M059J (cell line): ENCODE data around the gene UPF2. TPM values are rescaled to one million over a fixed set of nuclear protein-coding genes. Genes with fewer than 3 reads are reported as not detected.

Experiments
- DNase-seq: peaks from one replicate; pipeline ENCODE4 v3.0.0-alpha.2; 2012; ENCODE audit warnings: low read depth
- total RNA-seq: library from RNA; depleted of rRNA; stranded (reverse); fragments of >200 nt; shearing (Covaris generic); gene quantifications from 2 replicates; pipeline ENCODE4 v1.2.3, GENCODE V29; 2014

The UPF2 gene
- total RNA-seq, 1 experiment from 2014 or later: 11.2 TPM

DNA sequence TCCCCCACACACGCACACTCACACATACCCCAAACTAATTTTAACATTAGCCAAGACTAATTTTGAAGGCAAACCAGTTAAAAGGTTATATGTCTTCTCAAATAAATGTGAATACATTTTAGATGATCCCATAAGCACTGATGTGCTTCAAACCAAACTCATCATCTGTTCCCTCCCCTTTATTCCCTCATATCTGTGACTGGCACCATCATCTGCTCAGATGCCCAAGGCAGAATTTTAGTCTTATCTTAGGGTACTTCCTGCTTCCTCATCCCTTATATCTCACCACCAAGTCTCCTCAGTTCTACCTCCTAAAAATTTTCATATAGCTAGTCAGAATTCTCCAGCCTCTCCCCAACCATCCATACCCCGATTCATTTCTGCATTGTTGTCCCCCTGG, 80.4 kb downstream of the UPF2 start:
- DNase-seq: no peak

DNA sequence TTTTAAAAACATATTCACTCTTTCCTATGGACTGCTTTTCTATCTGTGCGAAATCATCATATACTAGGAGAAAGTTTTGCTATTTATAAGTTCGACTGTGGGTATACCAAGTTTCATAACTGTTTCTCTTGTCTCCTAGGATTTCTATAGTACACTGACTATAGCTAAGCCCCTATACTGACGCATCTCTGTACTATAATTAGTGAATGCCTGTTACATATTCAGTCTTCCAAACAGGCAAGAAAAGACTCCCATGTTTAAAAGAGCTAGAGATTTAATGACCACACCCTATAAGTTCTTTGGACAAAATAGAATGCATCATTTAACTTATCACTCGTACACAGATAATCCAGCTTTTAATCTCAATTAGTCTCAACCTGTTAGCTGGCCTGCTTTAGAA, 80.8 kb downstream of the UPF2 start:
- DNase-seq: no peak

DNA sequence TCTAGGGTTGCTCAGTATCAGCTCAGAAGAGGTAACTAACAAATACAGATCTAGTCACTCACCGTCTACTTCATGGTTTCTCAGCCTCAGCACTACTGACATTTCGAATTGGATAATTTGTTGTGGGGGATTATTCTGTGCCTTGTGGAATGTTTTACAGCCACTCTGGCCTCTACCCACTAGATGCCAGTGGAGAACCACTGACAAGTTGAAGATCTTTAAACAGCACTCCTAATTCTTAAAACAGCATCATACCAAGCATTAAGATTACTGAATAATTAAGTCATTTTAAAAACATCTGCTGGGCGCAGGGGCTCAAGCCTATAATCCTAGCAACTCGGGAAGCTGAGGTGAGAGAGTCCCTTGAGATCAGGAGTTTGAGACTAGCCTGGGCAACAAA, 82.6 kb downstream of the UPF2 start:
- no peak for DNase-seq

DNA sequence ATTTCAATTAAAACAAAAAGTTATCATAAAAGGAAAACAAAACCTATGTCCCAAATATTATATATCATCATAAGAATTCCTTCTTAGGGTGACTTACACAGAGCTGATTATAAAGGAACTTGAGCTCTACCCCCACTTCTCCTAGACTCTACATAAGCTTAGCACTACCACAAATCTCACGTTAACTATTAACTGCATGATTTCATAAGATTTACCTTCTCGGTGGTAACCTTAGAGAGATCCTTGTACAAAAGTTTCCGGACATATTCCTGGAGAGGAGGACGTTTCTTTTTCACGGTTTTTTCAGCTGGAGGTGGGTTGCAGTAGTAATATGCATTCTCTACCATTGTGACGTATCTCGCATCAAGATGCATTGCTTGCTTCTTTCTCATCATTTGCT, 83.7 kb downstream of the UPF2 start:
- no peak for DNase-seq

DNA sequence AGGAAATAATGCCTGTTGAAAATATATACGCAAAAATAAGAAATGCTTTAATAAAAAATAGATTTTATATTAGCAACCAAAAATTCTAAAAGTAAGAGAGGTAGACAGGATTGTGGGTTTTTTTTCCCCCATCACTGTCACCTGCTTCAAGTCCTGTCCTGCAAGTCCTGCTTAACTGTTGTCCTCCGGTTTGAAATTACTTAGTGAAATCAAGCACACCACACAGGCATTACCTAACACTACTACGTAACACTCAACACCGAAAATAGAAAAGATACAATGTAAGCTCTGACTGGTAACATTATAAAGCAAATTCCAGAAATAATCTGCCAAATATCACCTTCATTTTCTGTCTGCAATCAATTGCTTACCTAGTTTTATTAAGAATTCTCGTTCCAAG, 90.9 kb downstream of the UPF2 start:
- no peak for DNase-seq

DNA sequence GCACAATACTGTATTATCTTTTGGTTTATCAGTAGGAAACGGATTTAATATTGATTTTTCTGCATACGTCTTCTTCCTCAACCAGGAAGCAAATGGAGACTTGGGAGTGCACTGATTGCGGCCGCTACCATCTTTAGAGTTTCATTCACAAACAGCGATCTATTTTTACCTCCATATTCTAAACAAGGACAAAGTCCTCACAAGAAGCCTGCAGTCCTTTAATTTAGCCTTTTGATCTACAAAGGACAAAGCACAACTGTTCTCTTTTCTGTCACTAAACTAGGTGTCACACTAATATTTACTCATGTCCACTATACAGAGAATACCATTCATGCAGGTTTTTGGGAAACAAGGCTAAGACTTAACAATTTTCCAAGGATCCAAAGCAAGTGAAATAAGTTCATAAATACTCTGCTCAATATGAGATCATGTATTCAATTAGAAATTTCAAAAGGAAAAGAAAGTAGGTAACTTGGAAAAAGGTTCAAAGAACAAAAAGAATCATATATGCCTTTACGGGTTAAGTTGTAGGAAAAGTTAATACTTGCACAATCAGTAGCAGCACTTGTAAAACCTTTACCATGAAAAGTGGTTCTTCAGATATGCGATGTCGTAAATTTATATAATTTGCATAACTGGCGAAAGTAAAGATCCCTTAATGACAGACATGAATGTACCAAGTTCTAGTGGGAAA, 92.1 kb downstream of the UPF2 start:
- no peak for DNase-seq

DNA sequence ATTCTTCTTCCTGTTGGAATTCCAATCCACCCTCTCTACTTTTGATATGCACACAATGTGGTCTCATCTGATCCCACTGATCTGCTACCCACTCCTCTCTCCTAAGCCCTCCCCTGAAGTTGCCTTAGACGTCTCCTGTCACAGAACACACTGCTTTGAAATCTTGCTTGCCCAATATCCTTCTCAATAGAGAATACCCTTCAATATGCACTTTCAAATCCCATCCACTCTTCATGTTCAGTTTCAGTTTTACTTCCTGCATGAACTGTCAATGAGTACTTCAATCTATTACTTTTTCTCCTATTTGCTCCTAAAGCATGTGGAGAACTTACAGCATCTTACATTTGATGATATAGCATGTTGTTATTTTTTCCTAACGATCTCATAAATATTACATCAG, 93.5 kb downstream of the UPF2 start:
- no peak for DNase-seq

DNA sequence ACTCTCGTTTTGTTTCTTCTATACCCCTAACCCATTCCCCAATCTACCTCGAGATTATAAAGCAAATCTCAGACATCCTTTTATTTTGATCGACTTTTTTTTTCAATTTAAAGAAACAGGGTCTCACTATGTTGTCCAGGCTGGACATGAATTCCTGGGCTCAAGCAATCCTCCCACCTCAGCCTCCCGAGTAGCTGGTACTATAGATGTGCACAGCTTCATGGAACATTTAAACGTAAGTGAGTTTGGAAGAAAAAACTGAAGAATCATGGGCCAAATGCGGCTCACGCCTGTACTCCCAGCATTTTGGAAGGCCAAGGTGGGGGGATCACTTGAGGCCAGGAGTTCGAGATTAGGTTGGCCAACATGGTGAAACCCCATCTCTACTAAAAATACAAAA, 96.0 kb downstream of the UPF2 start:
- DNase-seq: no peak

DNA sequence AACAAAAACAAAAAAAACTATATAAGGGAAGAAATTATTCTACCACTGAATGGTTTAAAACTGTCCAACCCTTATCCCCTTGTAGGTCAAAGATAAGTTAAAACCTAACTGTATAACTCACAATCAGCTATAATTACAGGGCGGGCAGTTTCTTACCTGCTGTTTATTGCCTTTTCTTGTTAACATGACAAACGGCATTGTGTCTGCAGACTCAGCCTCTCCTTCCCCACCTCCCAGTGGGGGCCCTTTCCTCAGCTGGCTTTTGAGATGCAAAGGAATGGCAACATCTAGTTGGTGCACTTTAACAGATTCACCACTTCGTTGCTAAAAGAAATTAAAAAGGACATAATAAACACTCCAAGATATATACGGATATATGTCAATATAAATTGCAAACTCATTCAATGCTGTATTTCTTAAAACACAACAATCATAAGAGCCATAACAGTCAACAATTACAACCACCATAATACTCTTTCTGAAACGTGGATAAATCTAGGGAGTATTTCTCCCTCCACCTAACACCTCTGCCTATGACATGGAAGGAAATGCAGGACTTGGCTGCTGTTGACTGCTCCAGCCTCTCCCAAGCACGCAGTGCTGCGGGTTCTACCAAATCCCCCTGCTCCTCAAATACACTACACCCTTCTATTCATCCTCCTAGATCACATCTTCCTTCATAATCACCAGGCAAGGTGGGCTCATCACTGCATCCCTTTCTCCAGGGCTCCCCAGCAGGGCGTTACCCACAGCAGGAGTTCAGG, 106.0 kb downstream of the UPF2 start:
- no peak for DNase-seq

DNA sequence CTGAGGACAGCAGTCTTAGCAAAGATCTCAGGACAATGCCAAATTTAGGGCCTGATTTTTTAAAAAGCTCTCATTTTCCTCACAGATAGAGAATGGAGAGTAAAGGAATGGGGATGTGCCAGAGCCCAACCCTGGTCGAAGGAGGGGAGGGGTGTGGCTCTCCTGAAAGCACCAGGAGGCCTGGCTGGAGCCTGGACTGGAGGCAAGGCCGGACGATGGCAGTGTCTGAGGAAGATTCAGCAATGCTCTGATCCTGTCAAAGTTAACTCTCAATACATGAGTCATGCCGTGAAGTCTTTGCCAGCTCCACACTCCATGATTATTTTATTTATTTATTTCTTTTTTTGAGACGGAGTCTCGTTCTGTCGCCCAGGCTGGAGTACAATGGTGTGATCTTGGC, 108.3 kb downstream of the UPF2 start:
- no peak for DNase-seq

DNA sequence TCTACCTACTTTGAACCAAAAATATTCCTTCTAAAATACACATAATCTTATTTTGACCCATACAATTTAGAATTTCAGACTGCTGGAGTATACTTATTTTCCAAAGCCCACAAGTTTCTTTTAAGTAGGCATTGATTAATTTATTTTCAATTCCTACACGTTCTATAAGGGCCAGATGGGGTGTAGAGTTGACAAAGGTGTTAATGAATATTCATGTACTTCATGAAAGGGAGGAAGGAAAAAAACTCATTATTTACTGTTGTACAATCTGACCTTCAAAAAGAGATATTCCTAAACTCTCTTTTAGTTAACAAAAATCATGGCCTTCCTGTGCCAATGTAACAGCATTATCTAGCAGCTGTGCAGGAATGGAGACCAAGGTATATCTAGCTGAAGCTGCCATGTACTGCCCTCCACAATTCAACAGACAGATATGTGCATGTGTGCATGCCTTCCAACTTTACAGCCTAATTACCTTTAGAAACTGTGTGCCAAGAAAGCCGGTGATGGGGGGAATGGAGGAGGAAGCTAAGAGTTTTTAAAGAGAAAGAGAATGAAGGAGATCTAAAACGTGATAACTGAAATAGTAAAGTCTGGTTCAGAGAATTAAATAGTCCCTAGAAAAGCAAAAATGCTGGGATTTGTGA, 108.9 kb downstream of the UPF2 start:
- no peak for DNase-seq

DNA sequence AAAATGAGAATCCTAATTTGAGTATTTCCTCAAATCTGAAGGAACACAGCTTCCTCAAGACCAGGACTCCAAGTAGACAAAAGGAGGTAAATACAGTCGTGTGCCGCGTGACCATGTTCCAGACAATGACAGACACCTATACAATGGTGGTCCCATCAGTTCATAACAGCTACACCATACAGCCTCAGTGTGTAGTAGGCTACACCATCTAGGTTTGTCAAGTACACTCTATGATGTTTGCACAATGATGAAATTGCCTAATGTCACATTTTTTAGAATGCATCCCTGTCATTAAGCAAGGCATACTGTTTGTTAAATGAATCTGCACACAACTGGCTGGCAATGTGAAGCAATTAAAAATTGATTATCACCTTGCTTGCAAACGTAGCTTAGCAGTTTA, 111.6 kb downstream of the UPF2 start:
- DNase-seq: no peak

DNA sequence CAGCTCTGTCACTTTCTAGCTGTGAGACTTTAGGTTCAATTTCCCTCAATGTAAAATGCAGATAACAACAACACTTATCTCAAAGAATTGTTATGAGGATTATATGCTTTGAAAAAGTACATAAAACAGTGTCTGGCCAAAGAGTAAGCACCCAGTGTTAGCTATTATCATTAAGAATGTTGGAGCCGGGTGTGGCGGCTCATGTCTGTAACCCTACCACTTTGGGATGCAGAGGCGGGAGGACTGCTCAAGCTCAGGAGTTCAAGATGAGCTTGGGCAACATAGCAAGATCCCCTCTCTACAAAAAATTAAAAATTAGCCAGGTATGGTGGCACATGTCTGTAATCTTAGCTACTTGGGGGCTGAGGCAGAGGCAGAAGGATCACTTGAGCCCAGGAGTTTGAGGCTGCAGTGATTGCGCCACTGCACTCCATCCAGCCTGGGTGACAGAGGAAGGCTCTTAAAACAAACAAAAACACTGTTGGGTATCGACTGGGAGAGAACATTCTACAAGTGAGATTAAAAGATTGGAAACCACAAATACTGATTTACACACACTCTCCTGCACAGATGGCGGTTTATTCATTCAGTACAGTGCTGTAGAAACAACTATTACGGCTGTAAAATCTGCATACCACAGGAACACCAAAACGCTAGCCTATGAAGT, 112.2 kb downstream of the UPF2 start:
- no peak for DNase-seq

DNA sequence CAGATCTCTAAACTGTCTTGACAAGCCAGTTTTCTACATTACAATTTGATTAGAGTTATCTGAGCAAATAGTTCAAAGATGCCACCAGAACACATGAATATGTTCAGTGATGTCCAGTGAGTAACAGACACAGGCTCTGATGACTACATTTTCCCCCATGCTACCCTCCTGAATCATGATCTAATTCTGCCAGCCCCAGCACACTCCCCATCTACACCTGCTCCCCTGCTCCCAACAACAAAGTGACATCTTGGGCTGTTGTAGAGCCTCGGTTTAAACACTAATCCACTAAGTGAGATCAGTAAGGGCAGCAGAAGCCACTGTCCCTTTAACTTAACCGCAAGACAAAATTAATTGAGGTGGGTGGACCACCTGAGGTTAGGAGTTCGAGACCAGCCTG, 114.9 kb downstream of the UPF2 start:
- DNase-seq: no peak

DNA sequence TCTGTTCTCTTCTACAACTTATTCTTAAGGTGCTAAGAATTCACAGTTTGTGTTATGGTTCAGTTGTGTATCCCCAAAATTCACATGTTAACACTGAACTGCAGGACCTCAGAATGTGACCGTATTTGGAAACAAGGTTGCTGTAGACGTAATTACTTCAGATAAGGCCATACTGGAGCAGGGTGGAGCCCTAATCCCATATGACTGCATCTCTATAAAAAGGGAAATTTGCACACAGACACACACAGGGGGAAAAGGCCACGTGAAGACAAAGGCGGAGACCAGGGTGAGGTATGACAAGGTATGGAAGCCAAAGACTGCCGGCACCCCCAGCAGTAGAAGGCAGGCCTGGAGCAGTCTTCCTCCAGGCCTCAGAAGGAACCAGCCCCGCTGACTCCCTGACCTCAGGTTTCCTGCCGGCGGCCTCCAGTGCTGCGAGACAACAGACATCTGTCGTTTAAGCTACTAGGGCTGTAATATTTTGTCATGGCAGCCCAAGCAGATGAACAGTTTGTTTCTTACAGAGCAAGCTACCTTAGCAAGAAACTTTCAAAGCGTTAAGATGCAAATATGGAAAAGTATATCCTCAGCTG, 120.7 kb downstream of the UPF2 start:
- no peak for DNase-seq

DNA sequence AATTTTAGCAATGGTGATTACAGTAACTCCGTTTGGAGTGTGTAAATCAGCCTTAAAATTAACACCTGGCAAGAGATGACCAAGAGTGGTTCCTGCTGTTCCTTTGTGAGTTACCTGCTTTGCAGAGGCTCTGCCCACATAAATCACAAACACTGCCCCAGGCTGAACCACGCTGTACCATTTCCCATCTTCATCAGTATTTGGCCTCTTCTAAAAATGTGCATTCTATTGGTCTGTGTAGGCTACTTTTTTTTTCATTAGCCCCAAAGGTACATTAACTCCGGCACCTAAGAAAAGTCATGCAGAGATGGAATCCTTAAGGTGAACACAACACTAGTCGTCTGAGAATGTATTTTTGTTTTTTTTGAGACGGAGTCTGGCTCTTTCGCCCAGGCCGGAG, 123.3 kb downstream of the UPF2 start:
- DNase-seq: no peak

DNA sequence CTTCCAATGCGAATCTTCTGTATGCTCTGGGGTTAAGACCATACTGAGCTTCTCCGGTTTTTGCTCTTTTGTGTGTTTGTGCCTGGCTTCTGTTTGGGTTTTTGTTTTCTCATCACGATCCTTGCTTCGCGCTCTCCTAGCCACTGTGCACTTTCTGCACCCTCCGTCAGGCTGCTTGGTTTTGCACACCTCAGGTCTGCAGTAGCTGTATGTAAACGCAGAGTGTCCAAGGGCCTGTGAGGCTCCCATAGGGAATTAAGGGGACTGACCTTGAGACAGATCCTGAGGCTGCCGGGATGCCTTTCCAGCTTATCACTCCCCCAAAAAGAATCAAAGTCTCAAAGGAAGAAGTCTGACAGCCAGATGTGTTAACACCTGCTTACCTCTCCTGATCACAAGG, 124.2 kb downstream of the UPF2 start:
- no peak for DNase-seq

DNA sequence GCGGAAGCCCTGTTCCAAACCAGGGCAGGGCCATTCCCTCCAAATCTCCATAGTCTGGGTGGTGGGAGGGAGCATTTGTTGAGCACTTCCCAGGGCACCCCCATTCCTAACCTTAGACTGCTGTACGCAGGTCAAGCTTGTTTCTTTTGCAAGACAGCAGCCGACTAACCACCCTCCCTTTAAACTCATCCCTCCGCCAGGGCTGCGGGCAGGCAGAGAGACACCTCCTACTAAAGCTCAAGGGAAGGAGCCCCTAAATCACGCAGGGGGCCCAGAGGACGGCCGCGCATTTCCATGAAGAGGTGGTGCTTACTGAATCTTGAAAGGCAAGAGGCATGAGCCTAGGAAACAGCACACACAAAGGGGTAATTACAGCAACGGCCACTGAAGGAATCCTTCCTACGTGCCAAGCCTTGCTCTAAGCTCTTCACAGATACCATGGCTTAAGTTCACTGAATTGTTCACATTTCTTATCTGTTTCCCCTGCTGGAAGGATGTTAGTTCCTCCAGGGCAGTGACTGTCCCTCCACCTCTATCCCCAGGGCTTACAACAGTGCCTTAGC, 129.4 kb downstream of the UPF2 start:
- DNase-seq: no peak

DNA sequence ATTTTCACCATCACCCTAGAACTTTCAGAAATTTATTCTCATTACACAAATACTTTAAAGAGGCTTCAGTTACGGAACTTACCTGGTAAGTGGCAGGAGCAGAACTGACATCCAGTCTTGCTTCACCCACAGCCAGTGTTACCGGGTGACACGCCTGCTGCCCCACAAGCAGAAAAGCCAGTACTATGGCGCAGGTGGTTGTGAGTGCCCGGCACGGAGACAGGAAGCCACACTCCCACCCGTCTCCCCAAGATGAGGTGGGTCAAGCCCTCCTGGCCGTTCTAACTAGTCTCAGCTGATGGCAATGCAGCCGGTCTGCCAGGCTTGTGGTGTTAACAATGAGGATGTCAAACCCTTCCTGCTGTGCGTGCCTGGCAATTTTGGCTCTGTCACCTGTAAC, 132.5 kb downstream of the UPF2 start:
- DNase-seq: no peak

DNA sequence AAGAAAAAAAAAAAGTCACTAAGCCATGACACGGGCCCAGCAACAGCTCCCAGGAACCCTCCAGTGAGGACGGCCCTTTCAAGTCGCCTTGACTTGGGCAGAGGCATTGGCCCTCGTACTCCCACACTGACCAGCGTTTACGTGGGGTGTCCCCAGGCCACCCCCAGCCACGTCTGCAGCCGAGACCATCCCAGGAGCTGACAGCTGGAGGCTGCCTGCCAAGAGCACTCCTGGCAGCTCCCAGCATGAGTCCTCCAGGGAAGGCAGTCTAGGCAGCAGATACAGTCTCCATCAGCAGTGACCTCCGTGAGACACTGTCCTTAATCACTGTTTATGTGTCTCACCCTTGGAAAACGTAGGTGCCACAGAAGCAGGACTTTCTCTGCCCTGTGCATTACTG, 133.0 kb downstream of the UPF2 start:
- no peak for DNase-seq

DNA sequence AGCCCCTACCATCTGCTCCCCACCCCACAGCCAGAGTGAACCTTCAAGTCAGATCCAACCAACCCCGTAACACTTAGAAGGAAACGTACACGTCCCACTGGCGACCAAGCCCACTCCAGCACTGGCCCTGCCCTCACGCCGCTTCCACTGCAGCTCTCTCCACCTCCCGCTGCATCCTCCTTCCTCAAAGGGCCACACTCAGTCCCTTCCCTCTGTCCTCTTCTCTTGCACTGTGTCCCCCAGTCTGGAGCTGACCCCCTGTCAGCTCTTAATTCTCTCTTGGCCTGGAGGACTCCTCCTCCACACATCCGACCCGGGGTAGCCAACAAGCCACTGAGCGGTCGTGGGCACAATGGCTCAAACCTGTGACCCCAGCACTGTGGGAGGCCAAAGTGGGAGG, 133.6 kb downstream of the UPF2 start:
- DNase-seq: no peak

DNA sequence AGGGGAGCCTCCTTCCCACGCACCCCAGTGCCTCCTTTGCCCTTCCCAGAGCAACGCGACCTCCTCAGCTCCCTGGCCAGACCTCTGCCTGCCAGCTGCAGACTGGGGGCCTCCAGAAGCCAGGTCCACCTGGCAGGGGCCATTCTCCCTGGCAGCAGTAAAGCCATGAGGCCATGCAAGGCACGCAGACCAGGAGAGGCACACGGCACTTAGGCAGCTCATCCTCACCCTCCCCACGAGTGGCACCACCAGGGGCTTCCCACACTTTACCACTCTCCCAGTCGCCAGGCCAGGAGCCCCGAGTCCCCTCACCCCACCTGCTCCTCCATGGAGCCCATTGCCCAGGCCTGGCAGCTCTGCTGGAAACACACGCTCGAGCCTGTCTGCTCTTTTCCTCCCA, 134.1 kb downstream of the UPF2 start:
- DNase-seq: no peak
